Measurements from ENCODE around the gene MMP25. TPM values are rescaled to one million over a fixed set of nuclear protein-coding genes. Genes with fewer than 3 reads are reported as not detected.

Gene MMP25
- total RNA-seq, 1 donor from 2014 or later: 0.52 TPM

DNA sequence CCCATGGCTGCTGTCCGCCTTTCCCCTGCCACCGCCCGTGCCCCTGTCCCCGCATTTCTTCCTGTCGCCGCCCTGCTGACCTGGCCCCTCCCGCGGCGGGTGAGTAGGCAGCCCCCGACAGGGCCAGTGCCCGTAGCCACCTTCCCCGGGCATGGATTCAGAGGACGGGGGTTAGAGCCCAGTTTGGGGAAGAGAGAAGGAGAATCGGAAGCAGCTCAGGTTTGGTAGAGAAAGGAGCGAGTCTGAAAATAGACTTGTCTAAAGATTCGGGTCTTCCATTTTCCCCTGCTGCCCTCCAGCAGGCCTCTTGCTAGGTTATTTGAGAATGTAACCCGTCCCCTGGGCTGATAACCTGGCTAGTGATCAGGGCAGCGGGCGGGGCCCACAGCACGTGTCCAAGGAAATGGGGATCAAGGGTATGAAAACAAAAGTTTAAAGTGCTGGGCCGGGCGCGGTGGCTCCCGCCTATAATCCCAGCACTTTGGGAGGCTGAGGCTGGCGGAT lies 41.5 kb upstream of the MMP25 start:
- no peak for TF ChIP-seq CTCF (conservative IDR thresholded peaks at IDR 0.05; ENCODE audit: low read depth, low read length)
- H3K4me3 ChIP-seq (ENCODE audit: low read depth, low read length): peak overlapping the region; percentile 61
- DNase-seq (ENCODE audit: low read depth): no peak

GRCh38 chr16:3007059-3007956 lies 39.1 kb upstream of the MMP25 start:
- H3K4me3 ChIP-seq (ENCODE audit: low read depth, low read length): no peak overlapping the region
- DNase-seq (ENCODE audit: low read depth): no peak
- no peak for TF ChIP-seq CTCF (conservative IDR thresholded peaks at IDR 0.05; ENCODE audit: low read depth, low read length)

DNA sequence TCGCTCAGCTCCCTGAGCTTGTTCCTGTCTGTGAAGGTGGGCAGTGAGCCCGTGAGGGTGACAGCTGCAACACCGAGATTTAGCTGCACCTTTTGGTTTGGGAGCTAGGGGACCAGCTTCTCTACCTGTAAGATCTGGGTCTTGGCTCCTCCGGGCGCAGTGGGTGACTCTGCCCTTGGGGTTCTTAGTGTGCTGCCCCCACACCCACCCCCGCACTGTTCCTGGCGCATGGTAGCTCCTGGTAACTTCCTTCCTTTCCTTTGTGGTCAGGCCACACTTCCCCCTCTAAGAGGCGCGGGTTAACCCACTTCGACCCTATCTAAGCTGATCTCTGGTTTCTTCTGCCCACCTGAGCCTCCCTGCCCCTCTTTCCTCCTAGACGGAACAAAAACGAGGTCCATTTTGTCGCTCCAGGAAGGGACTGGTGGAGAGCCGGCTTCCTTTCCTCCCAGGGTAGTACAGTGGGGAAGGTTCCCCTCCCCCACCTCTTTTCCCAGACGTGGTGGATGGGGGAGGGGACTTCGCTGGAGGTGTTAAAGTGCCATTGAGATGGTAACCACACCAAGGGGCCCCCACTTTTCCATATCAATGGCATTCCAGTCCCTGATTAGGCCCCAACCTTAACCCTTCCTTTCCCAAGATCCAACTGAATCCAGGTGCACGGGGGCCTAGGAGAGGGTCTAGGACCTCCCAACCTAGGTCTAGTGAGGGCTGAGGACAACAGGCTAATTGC lies 38.2 kb upstream of the MMP25 start:
- no peak overlapping the region for H3K4me3 ChIP-seq (ENCODE audit: low read depth, low read length)
- TF ChIP-seq CTCF (conservative IDR thresholded peaks at IDR 0.05; ENCODE audit: low read depth, low read length): no peak
- DNase-seq (ENCODE audit: low read depth): no peak

DNA sequence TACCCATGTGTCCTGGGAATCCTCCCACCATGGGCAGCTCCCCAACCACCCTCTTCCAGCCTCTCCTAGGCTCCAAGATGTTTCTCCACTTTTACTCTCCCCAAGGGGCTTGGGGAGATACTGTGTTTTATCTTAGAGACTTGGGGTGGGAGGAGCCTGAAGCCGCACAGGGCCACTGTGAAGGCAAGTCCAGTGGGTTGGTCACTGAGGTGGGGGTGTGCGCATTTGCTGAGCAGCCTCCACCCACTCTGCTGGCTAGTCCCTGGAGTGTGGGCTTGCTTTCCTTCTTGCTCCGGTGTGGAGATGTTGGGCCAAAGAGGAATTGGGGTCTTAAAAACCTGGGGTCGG lies 37.7 kb upstream of the MMP25 start:
- no peak for DNase-seq (ENCODE audit: low read depth)
- TF ChIP-seq CTCF (conservative IDR thresholded peaks at IDR 0.05; ENCODE audit: low read depth, low read length): no peak
- H3K4me3 ChIP-seq (ENCODE audit: low read depth, low read length): no peak overlapping the region

GRCh38 chr16:3009568-3010390 lies 36.6 kb upstream of the MMP25 start:
- DNase-seq (ENCODE audit: low read depth): no peak
- no peak for TF ChIP-seq CTCF (conservative IDR thresholded peaks at IDR 0.05; ENCODE audit: low read depth, low read length)
- no peak overlapping the region for H3K4me3 ChIP-seq (ENCODE audit: low read depth, low read length)

- no peak overlapping the region for H3K4me3 ChIP-seq (ENCODE audit: low read depth, low read length)
- no peak for TF ChIP-seq CTCF (conservative IDR thresholded peaks at IDR 0.05; ENCODE audit: low read depth, low read length)
- DNase-seq (ENCODE audit: low read depth): no peak
Observed at GRCh38 chr16:3010510-3010909, 35.9 kb upstream of the MMP25 start.
